ENCODE measurements around the gene PRRC2B. TPM values are rescaled to one million over a fixed set of nuclear protein-coding genes. Genes with fewer than 3 reads are reported as not detected.

Gene PRRC2B
- total RNA-seq, 6 experiments from 2014 or later = 53.7 to 82.6 (median 57.3) TPM

DNA sequence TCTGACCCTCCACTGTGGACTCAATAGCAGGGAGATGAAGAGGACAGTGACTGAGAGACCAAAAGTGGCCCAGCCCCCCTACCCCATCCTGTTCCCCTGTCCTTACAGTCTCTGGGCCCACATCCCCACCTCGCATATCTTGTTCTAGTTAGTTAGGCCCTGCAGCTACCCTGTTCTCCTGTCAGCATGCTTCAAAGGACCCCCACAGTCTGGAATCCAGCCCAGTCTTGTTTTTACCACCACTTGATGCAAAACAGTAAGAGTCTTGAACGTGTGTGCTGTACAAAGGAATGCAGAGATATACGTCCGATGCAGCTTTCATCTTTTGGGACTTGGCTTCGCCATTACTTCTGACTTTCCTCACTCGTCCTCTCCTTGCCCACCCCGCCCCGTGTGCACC, 96.6 kb downstream of the PRRC2B start:
- no peak overlapping the region for H3K27ac ChIP-seq
- DNase-seq (no peak), ATAC-seq (no peak)
- 72% methylated on average over 7 of the region's 8 CpGs for WGBS (ENCODE audit: insufficient coverage, low coverage, low lambda C conversion rate, missing lambda C conversion rate)
- peaks cover 4 to 99% (median 66%) of the 10 kb centered on the region in 4 donors for H3K36me3 ChIP-seq
- no peak overlapping the region for H3K4me3 ChIP-seq
- H3K4me1 ChIP-seq = no peaks in the 10 kb centered on the region
- intact Hi-C loops (cut with DNase I) = no loop called here
- TF ChIP-seq, protein P1, sequence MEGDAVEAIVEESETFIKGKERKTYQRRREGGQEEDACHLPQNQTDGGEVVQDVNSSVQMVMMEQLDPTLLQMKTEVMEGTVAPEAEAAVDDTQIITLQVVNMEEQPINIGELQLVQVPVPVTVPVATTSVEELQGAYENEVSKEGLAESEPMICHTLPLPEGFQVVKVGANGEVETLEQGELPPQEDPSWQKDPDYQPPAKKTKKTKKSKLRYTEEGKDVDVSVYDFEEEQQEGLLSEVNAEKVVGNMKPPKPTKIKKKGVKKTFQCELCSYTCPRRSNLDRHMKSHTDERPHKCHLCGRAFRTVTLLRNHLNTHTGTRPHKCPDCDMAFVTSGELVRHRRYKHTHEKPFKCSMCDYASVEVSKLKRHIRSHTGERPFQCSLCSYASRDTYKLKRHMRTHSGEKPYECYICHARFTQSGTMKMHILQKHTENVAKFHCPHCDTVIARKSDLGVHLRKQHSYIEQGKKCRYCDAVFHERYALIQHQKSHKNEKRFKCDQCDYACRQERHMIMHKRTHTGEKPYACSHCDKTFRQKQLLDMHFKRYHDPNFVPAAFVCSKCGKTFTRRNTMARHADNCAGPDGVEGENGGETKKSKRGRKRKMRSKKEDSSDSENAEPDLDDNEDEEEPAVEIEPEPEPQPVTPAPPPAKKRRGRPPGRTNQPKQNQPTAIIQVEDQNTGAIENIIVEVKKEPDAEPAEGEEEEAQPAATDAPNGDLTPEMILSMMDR (IDR thresholded peaks at IDR 0.05) = no peak
- TF ChIP-seq POLR2A (IDR thresholded peaks at IDR 0.05) = no peak
- H3K9me3 ChIP-seq = no peaks in the 10 kb centered on the region
- no peaks in the 10 kb centered on the region for H3K27me3 ChIP-seq

DNA sequence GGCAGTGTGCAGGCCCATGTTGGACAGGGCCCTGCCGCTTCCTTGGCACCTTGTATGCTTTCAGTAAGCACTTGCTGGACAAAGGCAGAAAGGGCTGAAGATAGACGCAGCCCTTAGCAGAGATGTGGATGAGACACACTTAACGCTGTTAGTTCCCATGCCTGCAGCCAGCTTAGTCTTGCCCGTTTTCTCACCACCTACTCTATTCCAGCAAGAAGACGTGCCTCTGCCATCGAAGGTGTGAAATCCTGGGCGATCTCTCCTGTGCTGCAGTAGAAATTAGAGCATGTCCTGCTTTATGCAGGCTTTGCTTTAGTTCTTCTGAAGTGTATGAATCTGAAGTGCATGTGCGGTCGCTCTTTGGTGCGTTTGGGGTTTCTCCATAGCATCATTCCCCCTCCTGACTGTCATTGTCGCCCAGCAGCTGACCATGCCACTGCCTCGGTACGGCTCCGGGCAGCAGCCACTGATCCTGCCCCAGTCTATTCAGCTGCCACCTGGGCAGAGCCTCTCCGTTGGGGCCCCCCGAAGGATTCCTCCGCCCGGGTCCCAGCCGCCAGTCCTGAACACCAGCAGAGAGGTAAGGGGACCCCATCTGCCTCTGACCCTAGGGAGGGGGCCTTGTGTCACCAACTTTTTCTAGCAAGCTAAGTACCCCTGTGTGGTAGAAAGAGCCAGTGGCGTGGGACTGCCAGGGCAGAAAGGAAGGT, 97.3 kb downstream of the PRRC2B start:
- WGBS (ENCODE audit: insufficient coverage, low coverage, low lambda C conversion rate, missing lambda C conversion rate) = 90% methylated on average over 8 of the region's 20 CpGs
- intact Hi-C loops (cut with DNase I) = no loop called here
- no peaks in the 10 kb centered on the region for H3K27me3 ChIP-seq
- no peak overlapping the region for H3K27ac ChIP-seq
- TF ChIP-seq, protein P1 (IDR thresholded peaks at IDR 0.05) = no peak
- TF ChIP-seq POLR2A (IDR thresholded peaks at IDR 0.05) = no peak
- H3K4me1 ChIP-seq = no peaks in the 10 kb centered on the region
- DNase-seq (no peak), ATAC-seq (no peak)
- no peak overlapping the region for H3K4me3 ChIP-seq
- H3K36me3 ChIP-seq = peaks cover 4 to 99% (median 69%) of the 10 kb centered on the region in 4 donors
- H3K9me3 ChIP-seq = no peaks in the 10 kb centered on the region

DNA sequence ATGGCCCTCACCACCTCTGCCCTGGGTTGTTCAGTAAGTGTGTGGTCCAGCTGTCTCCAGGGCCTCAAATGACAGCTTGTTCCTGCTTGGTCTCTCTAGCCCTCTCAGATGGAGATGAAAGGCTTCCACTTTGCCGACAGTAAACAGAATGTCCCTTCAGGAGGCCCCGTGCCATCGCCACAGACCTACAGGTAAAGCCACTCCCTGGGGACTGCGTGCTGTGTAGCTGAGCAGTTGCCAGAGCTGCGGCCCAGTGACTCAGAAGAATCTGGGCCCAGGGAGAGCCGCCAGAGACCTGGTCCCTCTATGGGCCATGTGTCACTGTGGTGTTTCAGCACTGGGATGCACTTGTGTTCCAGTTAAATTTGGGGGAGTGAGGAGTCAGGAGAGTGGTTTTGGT, 98.2 kb downstream of the PRRC2B start:
- ATAC-seq (no peak), DNase-seq (no peak)
- TF ChIP-seq, protein P1 (IDR thresholded peaks at IDR 0.05) = no peak
- TF ChIP-seq POLR2A (IDR thresholded peaks at IDR 0.05) = no peak
- no peaks in the 10 kb centered on the region for H3K4me1 ChIP-seq
- 95% methylated on average over 3 of the region's 6 CpGs for WGBS (ENCODE audit: insufficient coverage, low coverage, low lambda C conversion rate, missing lambda C conversion rate)
- intact Hi-C loops (cut with DNase I) = no loop called here
- peaks cover 4 to 98% (median 67%) of the 10 kb centered on the region in 4 donors for H3K36me3 ChIP-seq
- no peak overlapping the region for H3K27ac ChIP-seq
- H3K27me3 ChIP-seq = no peaks in the 10 kb centered on the region
- no peaks in the 10 kb centered on the region for H3K9me3 ChIP-seq
- H3K4me3 ChIP-seq = no peak overlapping the region

DNA sequence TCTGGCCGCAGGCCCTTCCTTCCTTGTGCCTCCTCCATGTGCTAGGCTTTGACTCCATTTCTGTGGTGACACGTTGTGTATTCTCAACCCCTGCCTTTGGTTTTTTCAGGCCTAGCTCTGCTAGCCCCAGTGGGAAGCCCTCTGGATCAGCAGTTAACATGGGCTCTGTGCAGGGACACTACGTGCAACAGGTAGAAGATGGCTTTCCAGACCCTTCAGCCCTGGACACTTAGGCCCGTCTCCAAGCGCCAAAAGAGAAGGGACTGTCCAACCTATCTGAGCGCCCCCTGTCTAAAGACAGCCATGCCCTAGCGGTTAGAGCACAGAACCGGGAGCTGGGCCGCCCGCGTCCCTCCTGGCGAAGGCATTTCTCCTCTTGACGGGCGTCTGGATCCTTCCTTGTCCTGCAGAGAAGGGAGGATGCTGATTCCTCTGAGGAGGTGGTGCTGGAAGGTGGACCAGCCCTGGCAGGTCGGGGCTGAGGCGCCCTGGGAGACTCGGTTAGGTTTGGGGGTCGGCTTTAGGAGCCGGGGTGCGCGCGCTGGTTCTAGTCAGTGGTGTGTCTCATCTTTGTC, 100.5 kb downstream of the PRRC2B start:
- no peaks in the 10 kb centered on the region for H3K9me3 ChIP-seq
- ATAC-seq (no peak), DNase-seq (no peak)
- no peak overlapping the region for H3K27ac ChIP-seq
- intact Hi-C loops (cut with DNase I) = no loop called here
- TF ChIP-seq, protein P1 (IDR thresholded peaks at IDR 0.05) = no peak
- TF ChIP-seq POLR2A (IDR thresholded peaks at IDR 0.05) = no peak
- H3K36me3 ChIP-seq = peaks cover 0 to 85% (median 53%) of the 10 kb centered on the region in 4 donors
- H3K4me1 ChIP-seq = no peaks in the 10 kb centered on the region
- no peaks in the 10 kb centered on the region for H3K27me3 ChIP-seq
- 92% methylated on average over 6 of the region's 22 CpGs for WGBS (ENCODE audit: insufficient coverage, low coverage, low lambda C conversion rate, missing lambda C conversion rate)
- no peak overlapping the region for H3K4me3 ChIP-seq

All from right lobe of liver (tissue), 6 donors.